ENCODE measurements around the gene MADCAM1. TPM values are rescaled to one million over a fixed set of nuclear protein-coding genes. Genes with fewer than 3 reads are reported as not detected.
"Not testable (repeated sequence)": the region's sequence is repeated elsewhere in the genome, so short reads cannot be mapped to it uniquely, and the experiment has no call there.

The MADCAM1 gene
- total RNA-seq, 1 donor from 2014 or later: 0.40 TPM

GRCh38 chr19:475360-475759 lies 20.9 kb upstream of the MADCAM1 start:
- Mint-ChIP-seq H3K36me3 (ENCODE audit: low read depth) (no peaks in the 10 kb centered on the region), H3K27me3 (peaks cover 3% of the 10 kb centered on the region), H3K4me1 (peaks cover 6% of the 10 kb centered on the region), H3K9me3 (peaks cover 3% of the 10 kb centered on the region), H3K27ac (no peak overlapping the region), H3K4me3 (no peak overlapping the region)
- DNase-seq (no peak), ATAC-seq (ENCODE audit: low read depth) (no peak)
- TF ChIP-seq CTCF (IDR thresholded peaks at IDR 0.05): no peak
- ChIA-PET POLR2A (no interaction called here), CTCF (no interaction called here)
- intact Hi-C loops (cut with micrococcal nuclease): no loop called here

GRCh38 chr19:478236-478903 lies 17.9 kb upstream of the MADCAM1 start:
- Mint-ChIP-seq H3K36me3 (ENCODE audit: low read depth) (no peaks in the 10 kb centered on the region), H3K4me3 (no peak overlapping the region), H3K9me3 (peaks cover 14% of the 10 kb centered on the region), H3K27me3 (peaks cover 3% of the 10 kb centered on the region), H3K4me1 (peaks cover 6% of the 10 kb centered on the region), H3K27ac (no peak overlapping the region)
- intact Hi-C loops (cut with micrococcal nuclease): no loop called here
- ChIA-PET POLR2A (no interaction called here), CTCF (no interaction called here)
- TF ChIP-seq CTCF (IDR thresholded peaks at IDR 0.05): no peak
- no peak for ATAC-seq (ENCODE audit: low read depth)
- DNase-seq: no peak

- Mint-ChIP-seq H3K4me3 (no peak overlapping the region), H3K27ac (no peak overlapping the region), H3K9me3 (peaks cover 14% of the 10 kb centered on the region), H3K27me3 (peaks cover 3% of the 10 kb centered on the region), H3K36me3 (ENCODE audit: low read depth) (no peaks in the 10 kb centered on the region), H3K4me1 (peaks cover 6% of the 10 kb centered on the region)
- TF ChIP-seq CTCF (IDR thresholded peaks at IDR 0.05): no peak
- no peak for DNase-seq
- intact Hi-C loops (cut with micrococcal nuclease): no loop called here
- CTCF ChIA-PET: no interaction called here
- no peak for ATAC-seq (ENCODE audit: low read depth)
- POLR2A ChIA-PET: no interaction called here
Measured at GRCh38 chr19:478976-479375, 17.3 kb upstream of the MADCAM1 start.

- peaks cover 7% of the 10 kb centered on the region for H3K27me3 Mint-ChIP-seq
- peaks cover 6% of the 10 kb centered on the region for H3K4me1 Mint-ChIP-seq
- no peak for DNase-seq
- H3K27ac Mint-ChIP-seq: peak overlapping the region; percentile 18
- no peaks in the 10 kb centered on the region for H3K36me3 Mint-ChIP-seq (ENCODE audit: low read depth)
- no peak for TF ChIP-seq CTCF (IDR thresholded peaks at IDR 0.05)
- intact Hi-C loops (cut with micrococcal nuclease): no loop called here
- H3K9me3 Mint-ChIP-seq: peaks cover 14% of the 10 kb centered on the region
- CTCF ChIA-PET: no interaction called here
- no peak overlapping the region for H3K4me3 Mint-ChIP-seq
- POLR2A ChIA-PET: no interaction called here
- ATAC-seq (ENCODE audit: low read depth): peak; percentile 56
Measured at GRCh38 chr19:480016-480855, 16.1 kb upstream of the MADCAM1 start.

- H3K27me3 Mint-ChIP-seq; ATAC-seq (ENCODE audit: low read depth); intact Hi-C loops (cut with micrococcal nuclease); H3K4me1 Mint-ChIP-seq; H3K36me3 Mint-ChIP-seq (ENCODE audit: low read depth); POLR2A ChIA-PET; CTCF ChIA-PET; DNase-seq; H3K4me3 Mint-ChIP-seq: not testable (repeated sequence)
- Mint-ChIP-seq H3K27ac (peak overlapping the region; percentile 3), H3K9me3 (peaks cover 14% of the 10 kb centered on the region)
Measured at GRCh38 chr19:481100-481499, 15.2 kb upstream of the MADCAM1 start.
